Measurements from ENCODE around the gene ZBTB32.
A peak's percentile ranks its signal among the peaks of the same experiment; 100 is the strongest.

DNA sequence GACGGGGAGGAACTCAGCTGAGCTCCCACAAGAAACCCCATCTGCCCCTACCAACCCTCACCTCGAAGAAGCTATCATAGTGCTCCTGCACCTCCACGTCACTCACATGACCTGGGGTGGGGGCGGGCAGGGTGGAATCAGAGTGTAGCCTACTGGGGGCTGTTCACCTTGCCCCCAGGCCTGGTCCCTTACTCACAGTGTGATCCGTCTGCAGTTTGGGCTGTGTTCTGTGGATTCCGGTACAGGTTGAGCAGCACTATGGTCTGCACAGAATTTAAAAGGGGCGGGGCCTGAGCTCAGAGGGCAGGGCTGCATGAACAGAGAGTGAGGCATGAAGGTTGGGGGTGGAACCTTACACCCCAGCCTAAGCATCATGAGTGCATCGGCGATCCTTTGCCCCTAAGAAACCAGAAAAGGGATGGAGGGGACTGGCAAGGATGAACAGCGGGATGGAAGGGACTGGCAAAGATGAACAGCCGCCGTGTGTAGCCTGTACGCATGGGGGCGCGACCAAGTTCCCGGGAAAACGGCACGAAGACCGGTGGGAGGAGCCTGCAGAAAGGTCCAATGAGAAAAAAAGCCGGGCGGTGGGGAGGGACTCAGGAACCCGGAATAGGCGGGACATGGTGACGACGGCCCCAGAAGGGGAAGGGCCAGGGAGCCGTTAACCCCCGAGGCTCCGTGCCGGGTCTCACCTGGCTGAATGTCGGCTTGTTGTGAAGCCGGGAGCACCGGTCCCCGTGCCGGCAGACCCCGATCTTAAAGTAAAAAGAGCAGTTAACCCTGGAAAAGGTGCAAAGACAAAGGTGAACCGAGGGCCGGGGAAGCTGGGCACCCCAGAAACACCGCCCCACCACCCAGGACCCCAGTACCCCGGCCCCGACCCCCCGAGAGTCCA is 40.3 kb downstream of the ZBTB32 start:
- TF ChIP-seq, protein P1, sequence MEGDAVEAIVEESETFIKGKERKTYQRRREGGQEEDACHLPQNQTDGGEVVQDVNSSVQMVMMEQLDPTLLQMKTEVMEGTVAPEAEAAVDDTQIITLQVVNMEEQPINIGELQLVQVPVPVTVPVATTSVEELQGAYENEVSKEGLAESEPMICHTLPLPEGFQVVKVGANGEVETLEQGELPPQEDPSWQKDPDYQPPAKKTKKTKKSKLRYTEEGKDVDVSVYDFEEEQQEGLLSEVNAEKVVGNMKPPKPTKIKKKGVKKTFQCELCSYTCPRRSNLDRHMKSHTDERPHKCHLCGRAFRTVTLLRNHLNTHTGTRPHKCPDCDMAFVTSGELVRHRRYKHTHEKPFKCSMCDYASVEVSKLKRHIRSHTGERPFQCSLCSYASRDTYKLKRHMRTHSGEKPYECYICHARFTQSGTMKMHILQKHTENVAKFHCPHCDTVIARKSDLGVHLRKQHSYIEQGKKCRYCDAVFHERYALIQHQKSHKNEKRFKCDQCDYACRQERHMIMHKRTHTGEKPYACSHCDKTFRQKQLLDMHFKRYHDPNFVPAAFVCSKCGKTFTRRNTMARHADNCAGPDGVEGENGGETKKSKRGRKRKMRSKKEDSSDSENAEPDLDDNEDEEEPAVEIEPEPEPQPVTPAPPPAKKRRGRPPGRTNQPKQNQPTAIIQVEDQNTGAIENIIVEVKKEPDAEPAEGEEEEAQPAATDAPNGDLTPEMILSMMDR (tag by site-specific recombination; IDR thresholded peaks at IDR 0.05), result peak; percentile 94
- TF ChIP-seq, protein P2, sequence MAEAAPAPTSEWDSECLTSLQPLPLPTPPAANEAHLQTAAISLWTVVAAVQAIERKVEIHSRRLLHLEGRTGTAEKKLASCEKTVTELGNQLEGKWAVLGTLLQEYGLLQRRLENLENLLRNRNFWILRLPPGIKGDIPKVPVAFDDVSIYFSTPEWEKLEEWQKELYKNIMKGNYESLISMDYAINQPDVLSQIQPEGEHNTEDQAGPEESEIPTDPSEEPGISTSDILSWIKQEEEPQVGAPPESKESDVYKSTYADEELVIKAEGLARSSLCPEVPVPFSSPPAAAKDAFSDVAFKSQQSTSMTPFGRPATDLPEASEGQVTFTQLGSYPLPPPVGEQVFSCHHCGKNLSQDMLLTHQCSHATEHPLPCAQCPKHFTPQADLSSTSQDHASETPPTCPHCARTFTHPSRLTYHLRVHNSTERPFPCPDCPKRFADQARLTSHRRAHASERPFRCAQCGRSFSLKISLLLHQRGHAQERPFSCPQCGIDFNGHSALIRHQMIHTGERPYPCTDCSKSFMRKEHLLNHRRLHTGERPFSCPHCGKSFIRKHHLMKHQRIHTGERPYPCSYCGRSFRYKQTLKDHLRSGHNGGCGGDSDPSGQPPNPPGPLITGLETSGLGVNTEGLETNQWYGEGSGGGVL (tag by site-specific recombination; IDR thresholded peaks at IDR 0.05), result no peak

Measured in HEK293 (cell line).